CD4-positive, alpha-beta T cell treated with Interleukin-12 subunit alpha and Interleukin-12 subunit beta, for 1 hour (primary cell): ENCODE data around the gene TATDN3.
"Not testable (repeated sequence)": the region's sequence is repeated elsewhere in the genome, so short reads cannot be mapped to it uniquely, and the experiment has no call there.

Source experiments
- DNase-seq: peaks from one replicate; pipeline ENCODE4 v3.0.0-alpha.2; 2020

The TATDN3 gene

GRCh38 chr1:212777151-212777550, 14.5 kb upstream of the TATDN3 start:
- no peak for DNase-seq

- DNase-seq: not testable (repeated sequence)
Measured at GRCh38 chr1:212779086-212779485, 12.6 kb upstream of the TATDN3 start.

DNA sequence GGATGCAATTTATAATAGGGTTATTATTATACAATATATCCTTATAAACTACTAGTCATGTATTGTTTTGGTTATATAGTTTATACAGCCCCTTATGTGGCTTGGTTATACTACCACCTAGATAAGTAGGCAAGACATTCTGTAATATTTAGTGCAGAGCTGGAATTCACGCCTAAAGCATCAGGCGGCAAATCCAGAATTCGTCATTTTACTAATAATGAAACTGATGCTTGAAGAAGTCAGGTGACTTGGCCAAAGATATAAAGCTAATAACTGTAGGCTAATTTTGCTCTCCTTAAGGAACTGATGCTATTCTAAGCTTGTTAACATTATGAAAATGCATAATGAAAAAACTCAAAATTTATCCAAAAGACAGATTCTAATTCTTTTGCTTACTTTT, 10.9 kb upstream of the TATDN3 start:
- no peak for DNase-seq

GRCh38 chr1:212781225-212781624, 10.5 kb upstream of the TATDN3 start:
- DNase-seq: no peak

DNA sequence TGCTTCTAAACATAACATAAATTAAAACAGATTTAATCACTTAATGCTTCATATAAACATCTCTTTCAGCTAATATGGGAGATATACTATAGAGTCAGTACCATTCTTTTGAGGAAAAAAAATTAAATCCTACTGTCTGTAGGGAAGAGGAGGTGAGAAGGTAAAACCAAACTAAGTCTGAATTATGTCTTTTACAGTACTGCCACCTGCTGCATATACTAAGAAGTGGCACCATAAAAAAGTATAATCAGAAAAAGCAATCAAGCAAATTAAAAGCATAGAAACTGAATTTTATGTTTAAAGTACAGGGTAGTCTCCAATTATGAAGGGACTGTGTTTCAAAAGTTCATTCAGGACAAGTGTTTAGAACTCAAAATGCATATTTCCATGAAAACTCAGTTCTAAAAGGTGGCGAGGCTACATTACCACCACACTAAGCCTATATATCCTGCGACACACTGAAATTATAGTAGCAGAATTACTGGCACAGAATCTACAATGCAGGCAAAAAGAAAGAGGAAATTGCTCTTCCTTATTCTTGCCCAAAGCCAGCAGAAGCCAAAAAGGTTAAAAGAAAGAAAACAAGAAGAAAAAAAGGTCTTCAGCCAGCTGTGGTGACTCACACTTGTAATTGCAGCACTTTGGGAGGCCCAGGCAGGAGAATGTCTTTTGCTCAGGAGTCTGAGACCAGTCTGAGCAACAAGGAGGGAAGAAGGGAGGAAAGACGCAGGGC, 9.1 kb upstream of the TATDN3 start:
- DNase-seq: peak; percentile 39

DNA sequence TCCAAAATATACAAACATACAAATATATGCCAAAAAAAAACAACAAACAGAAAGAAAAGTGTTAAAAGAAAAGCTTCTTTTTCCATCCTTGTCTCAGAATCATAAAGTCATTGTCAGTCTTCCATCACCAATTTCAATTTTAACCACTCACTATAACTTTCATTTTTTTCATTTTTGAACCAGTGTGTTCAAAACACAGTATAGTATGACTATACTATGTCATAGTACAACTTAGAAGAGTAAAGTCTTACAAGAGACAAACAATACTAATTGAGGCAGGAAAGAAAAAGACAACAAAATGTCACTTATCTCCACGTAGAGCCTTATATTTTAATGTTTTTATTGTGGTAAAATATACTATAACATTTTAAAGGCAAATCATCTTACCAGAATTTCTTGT, 7.7 kb upstream of the TATDN3 start:
- DNase-seq: no peak

GRCh38 chr1:212785871-212786270, 5.8 kb upstream of the TATDN3 start:
- DNase-seq: no peak

GRCh38 chr1:212791261-212791675, 426 bp upstream of the TATDN3 start:
- no peak for DNase-seq

DNA sequence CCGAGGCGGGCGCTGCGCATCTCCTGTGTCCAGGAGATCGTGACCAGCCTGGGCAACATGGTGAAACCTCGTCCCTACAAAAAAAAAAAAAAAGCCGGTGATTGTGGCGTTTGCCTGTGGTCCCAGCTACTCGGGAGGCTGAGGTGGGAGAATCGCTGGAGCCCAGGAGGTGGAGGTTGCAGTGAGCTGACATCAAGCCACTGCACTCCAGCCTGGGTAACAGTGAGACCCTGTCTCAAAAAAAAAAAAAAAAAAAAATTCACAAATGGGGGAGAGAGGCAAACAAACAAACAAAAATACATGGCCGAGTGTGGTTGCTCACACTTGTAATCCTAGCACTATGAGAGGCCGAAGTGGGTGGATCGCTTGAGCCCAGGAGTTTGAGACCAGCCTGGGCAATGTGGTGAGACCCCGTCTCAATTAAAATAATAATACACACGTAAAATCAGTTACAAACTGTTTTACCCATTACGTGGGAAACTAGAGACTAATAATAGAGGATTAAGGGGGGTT, 758 bp downstream of the TATDN3 start:
- DNase-seq: no peak

DNA sequence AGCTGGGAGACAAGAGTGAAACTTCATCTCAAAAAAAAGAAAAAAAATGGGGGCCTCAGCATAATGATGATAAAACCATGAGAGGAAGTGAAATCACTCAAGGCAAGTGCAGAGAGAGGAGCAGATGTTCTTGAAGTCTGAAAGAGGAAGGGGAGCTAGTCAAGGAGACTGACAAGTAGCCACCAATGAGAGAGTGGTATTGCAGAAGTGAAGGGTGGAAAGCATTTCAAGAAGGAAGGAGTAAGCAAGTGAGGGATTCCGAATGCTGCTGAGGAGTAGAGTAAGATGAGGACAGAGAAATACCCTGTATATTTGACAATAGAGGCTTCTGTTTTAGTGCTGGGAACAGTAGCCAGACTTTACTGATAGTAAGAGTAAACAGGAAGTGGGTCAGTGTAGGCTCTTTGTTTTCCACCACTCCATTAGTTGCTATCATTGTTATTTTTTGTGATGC, 2.9 kb downstream of the TATDN3 start:
- DNase-seq: peak; percentile 22

GRCh38 chr1:212797681-212798080, 6.0 kb downstream of the TATDN3 start:
- DNase-seq: no peak

- DNase-seq: no peak
Measured at GRCh38 chr1:212805767-212806166, 14.1 kb downstream of the TATDN3 start.

DNA sequence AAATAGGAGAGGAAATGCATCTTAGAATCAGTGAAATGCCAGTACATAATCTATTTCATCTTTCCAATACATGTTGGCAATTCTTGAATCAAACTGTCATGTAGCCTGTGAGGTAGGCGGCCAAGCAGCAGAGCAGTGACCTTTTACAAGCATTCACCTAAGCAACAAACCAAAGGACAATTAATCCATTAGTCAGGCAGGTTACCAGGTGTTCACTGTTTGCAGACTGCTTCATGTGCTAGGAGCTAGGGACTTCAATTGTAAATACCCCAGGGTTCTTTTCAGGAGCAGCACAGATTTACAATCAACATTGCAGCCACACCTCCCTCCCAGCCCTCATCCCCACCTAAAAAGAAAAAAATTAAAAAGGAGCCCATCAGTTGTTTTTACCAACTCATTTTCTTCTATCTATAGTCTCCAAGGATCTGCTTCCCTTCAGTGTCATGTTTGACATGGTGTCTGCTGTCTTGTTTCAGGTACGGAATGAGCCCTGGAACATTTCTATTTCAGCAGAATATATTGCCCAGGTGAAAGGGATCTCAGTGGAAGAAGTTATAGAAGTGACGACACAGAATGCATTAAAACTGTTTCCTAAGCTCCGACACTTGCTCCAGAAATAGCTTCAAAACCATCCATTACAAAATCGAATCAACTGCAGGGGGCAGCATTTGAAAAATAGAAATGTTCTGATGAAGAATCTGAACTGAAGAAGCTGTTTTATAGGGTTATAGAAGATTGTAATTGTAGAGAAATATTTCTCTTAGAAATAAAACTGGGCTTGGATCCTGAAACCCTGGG, 23.0 kb downstream of the TATDN3 start:
- DNase-seq: peak; percentile 8

DNA sequence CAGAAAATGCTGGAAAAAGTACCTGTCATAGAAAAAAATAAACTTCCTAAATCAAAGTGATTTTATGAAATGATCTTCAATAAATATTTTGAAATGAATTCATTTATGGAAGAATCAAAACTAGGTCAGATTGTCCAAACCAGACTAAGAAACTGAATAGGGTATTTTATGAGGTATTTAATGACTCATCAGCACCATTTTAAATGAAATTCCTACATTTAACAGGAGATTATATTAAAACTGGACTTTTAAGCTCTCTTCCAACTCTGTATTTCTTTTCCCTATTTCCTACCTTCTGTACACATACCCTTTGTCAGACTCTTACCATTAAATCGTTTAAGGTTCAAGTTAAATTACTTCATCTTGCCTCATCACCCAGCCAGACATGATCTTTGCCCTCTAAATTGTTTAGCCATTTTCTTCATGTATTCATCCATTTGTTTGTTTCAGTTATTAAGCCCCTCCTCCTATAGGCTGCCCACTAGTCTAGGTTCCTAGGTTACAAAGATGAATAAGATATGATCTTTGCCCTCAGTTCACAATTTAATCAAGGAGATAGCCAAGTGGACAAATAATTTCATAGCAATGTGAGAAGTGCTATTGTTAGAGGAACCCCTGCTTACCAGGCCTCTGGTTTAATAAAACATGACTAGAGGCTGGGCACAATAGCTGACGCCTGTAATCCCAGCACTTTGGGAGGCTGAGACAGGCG, 25.0 kb downstream of the TATDN3 start:
- no peak for DNase-seq

- DNase-seq: no peak
Measured at GRCh38 chr1:212819726-212820125, 28.0 kb downstream of the TATDN3 start.

DNA sequence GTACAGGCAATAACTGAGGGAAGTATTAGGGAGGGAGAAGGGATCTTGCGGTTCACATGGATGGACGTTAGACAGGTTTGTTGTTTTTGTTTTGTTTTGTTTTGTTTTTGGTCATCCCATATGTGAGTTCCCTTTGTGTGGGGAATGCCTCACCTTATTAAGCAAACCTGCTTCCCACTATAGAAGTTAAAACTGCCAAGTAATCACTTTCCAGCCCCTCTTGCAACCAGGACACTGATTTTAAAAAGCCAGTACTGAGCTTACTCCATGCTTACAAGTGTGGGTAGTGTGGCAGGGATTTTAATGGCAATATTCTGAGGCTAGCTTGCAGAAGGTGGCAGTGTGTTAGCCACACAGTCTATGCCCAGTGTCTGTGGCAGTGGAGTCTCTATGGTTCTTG, 29.3 kb downstream of the TATDN3 start:
- DNase-seq: no peak

DNA sequence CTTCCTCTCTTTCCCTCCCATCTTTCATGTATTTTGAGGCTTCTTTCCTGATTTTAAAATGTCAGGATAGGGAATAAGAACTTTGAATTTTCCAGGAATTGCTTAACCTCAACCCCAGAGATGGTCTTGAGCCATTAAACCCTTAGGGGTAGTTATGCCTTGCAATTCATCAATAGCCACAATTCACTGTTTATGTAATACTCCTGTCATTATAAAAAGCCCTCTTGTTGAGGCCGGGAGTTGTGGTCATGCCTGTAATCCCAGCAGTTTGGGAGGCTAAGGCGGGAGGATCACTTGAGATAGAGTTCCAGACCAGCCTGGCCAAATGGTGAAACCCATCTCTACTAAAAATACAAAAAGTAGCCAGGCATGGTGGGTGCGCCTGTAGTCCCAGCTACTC, 31.3 kb downstream of the TATDN3 start:
- no peak for DNase-seq

DNA sequence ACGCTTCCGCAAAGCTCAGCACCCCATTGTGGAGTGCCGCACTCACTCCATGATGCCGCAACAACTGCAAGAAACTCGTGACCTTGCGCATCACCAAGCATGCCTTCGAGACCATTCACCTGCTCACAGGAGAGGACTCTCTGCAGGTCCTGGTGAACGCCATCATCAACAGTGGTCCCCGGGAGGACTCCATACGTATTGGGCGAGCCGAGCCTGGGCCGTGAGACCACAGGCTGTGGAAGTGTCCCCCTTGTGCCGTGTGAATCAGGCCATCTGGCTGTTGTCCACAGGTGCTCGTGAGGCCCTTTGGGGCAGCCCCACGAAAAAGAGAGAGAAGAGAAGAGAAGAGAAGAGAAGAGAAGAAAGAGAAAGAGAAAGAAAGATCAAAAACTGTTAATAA, 32.5 kb downstream of the TATDN3 start:
- no peak for DNase-seq

- no peak for DNase-seq
Measured at GRCh38 chr1:212825798-212826452, 34.2 kb downstream of the TATDN3 start.

DNA sequence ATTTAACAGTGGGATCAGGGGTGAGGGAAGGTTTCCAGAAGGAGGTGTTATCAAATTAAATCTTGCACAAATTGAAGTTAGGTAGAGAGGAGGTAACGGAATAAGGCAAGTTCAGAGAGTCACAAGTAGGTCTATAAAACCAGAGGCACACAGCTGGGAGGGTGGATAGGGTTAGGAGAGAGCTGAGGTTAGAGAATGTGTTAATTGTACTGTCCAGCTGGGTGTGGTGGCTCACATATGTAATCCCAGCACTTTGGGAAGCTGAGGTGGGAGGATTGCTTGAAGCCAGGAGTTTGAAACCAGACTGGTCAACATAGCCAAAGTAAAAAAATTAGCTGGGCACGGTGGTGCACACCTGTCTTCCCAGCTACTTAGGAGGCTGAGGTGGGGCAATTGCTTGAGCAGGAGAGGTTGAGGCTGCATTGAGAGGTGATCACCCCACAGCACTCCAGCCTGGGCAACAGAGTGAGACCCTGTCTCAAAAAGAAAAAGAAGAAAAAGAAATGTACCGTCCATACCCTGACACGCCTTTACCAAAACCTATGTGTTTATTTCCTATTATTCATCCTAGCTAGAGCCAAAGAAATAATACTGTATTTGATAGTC, 35.6 kb downstream of the TATDN3 start:
- DNase-seq: no peak

DNA sequence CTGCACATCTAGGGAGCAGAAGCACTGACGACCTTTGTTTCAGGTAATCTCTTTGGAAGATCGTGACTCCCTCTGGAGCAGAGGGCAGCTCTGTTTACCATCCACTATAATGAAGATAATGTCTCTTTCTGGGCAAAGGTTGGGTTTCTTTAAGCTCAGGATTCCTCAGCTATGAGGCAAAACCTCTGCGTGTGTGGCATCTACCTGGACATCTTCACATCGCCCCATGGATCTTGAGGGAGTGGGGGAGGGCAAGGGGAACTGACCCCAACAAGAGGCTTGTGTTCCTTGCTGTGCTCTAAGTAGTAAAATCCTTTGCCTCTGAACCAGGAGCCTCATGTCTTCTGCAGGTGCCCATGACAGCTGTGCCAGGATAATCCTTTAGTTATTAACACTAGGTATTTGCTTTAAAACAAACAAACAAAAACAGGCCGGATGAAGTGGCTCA, 36.2 kb downstream of the TATDN3 start:
- DNase-seq: no peak

GRCh38 chr1:212828395-212828794, 36.7 kb downstream of the TATDN3 start:
- DNase-seq: no peak
